Muscle of arm (tissue), 14 donors: ENCODE measurements around the gene OR4A16. TPM values are rescaled to one million over a fixed set of nuclear protein-coding genes. Genes with fewer than 3 reads are reported as not detected.

Source experiments
- DNase-seq: peaks from one replicate; pipeline ENCODE4 v3.0.0-alpha.2; 2013
- long read RNA-seq, 11 donors: transcript quantifications; one replicate each; lab custom pipeline, GENCODE V29; 2026
- polyA plus RNA-seq, 12 donors: library from polyadenylated mRNA; unstranded; fragments of 120-200 nt; gene quantifications; one replicate each; pipeline ENCODE4 v1.2.1, GENCODE V29; 2013; ENCODE audit not compliant: insufficient read length in 12 of 12

OR4A16 gene
- not detected for polyA plus RNA-seq
- long read RNA-seq, donor 1 = 0 reads
- long read RNA-seq, donor 2 = 0 reads
- long read RNA-seq, donor 3 = 0 reads
- long read RNA-seq, donor 4 = 0 reads
- long read RNA-seq, donor 5 = 0 reads
- long read RNA-seq, donor 6 = 0 reads
- long read RNA-seq, donor 7 = 0 reads
- long read RNA-seq, donor 8 = 0 reads
- long read RNA-seq, donor 9 = 0 reads
- long read RNA-seq, donor 10 = 0 reads
- long read RNA-seq, donor 11 = 0 reads

DNA sequence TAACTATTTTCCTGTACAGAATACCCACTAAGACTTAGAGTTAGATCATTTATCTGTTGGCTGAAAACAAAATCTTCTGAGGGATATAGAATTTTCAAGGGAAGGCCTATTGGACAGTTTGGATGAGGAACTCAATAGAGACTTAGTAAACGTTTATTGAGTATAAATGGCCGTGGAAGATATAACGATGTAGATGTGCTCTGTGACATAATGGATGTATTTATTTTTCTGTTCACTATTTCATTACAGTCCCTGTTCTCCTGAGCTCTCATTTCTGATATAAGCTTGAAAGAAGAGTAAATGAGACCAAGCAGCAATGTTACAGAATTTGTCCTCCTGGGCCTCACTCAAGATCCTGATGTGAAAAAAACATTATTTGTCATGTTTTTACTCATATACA is at the start of gene OR4A16:
OR4A16 (plus strand) TSS at position 301 of the 400 bp plus-strand sequence; CDS start at position 301, 0 bp downstream.
- DNase-seq = no peak

DNA sequence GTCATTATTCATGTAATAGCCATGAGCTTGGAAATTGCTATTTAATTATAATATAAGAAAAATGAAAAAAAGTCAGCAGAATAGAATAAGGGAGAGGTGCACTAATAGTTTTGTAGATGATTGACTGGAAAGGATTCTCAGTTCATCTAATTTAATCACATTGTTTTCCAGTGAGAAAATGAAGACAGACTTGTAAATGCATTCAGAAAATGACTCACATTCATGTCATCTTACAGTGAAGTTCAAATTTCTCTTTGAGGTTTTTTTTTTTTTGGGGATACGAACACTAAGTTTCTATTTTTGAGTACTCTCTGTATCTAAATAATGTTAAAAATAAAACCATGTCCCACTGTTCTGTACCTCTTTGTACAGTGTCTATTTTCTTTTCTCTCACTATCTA is 18.5 kb upstream of the OR4A16 start:
- no peak for DNase-seq

DNA sequence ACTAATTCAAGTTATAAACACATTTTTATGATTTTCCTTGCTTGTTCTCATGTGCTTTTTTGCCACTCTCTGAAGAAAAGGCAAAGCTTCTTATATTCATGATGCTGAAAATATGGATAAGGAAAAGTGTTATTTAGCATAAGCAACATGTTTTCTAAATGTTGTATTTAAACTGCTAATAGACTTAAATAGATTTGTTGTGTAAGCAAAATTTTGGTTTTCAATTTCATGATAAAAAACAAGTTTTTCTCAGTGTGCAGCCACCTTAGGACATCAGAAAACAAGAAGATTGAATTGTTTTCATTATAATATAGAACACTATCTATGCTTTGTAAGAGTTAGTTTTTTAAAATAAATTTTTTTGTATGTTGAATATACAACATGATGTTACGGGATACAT is 2.3 kb downstream of the OR4A16 start:
- no peak for DNase-seq

GRCh38 chr11:55349032-55349431 is 6.0 kb downstream of the OR4A16 start:
- DNase-seq = no peak

GRCh38 chr11:55357560-55358184 is 14.7 kb downstream of the OR4A16 start:
- DNase-seq = no peak

DNA sequence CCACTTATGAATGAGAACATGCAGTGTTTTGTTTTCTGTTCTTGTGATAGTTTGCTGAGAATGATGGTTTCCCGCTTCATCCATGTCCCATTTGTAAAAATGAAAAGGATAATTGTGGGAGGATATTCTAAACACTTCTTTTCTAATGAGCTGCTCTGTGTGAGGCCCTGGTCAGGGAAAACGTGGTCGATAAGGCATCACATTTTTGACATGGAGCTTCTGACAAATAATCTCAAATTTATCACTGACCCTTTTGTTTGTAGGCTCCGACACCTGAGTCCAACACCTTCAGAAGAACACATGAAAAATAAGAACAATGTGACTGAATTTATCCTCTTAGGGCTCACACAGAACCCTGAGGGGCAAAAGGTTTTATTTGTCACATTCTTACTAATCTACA is 24.7 kb downstream of the OR4A16 start, which contains the start of gene OR4A15:
OR4A15 (plus strand) TSS at position 301 of the 400 bp plus-strand sequence; CDS start at position 301, 0 bp downstream.
- no peak for DNase-seq

Other genes with a start within 250 kb of the OR4A16 start
- gene TRIM48, start 81.0 kb upstream of the OR4A16 start, polyA plus RNA-seq = not detected
- gene OR4A15, start 24.8 kb downstream of the OR4A16 start, polyA plus RNA-seq = not detected
- gene OR4C15, start 211.3 kb downstream of the OR4A16 start, polyA plus RNA-seq = not detected
- not detected for gene OR4C16, start 228.9 kb downstream of the OR4A16 start, polyA plus RNA-seq